Right lung (tissue), 5 donors: ENCODE data around the gene TXLNG. TPM values are rescaled to one million over a fixed set of nuclear protein-coding genes. Genes with fewer than 3 reads are reported as not detected.

ENCODE experiments used
- DNase-seq, 2 donors: peaks; one replicate each; pipeline ENCODE4 v3.0.0-alpha.2; 2013
- polyA plus RNA-seq, 5 donors: library from polyadenylated mRNA; unstranded; fragments of 120-200 nt; gene quantifications; one replicate each; pipeline versions ENCODE4 v1.2.1 to v1.2.3, GENCODE V29; 2013; ENCODE audit warnings: inconsistent platforms in 1 of 5, low replicate concordance in 1 of 5; ENCODE audit not compliant: insufficient read length in 5 of 5, insufficient read depth in 1 of 5

The TXLNG gene
- polyA plus RNA-seq, 5 donors = 13.5 to 17.6 (median 16.1) TPM

GRCh38 chrX:16870862-16871815 is 84.9 kb downstream of the TXLNG start:
- DNase-seq = no peak

- DNase-seq = no peak
Measured at GRCh38 chrX:16873106-16873505, 86.8 kb downstream of the TXLNG start.

GRCh38 chrX:16874458-16875095 is 88.3 kb downstream of the TXLNG start:
- no peak for DNase-seq

- DNase-seq = no peak
Measured at GRCh38 chrX:16876696-16877095, 90.4 kb downstream of the TXLNG start.

- DNase-seq = peak in 1 of 2 donors; percentile 21
Measured at GRCh38 chrX:16882169-16882568, 95.9 kb downstream of the TXLNG start.

- peak; percentile 49 to 64 for DNase-seq
Measured at GRCh38 chrX:16882702-16883486, 96.6 kb downstream of the TXLNG start.

GRCh38 chrX:16883487-16883804 is 97.2 kb downstream of the TXLNG start:
- no peak for DNase-seq

GRCh38 chrX:16885628-16886027 is 99.4 kb downstream of the TXLNG start:
- no peak for DNase-seq

GRCh38 chrX:16892504-16893362 is 106.5 kb downstream of the TXLNG start:
- peak; percentile 51 to 67 for DNase-seq

Other genes starting within 250 kb of the TXLNG start
- not detected for gene S100G, start 136.3 kb upstream of the TXLNG start, polyA plus RNA-seq
- 10 to 100 TPM; 37.6 to 57.1 (median 47.0) TPM for gene CTPS2, start 73.8 kb upstream of the TXLNG start, polyA plus RNA-seq
- gene SYAP1, start 66.9 kb upstream of the TXLNG start, polyA plus RNA-seq = 10 to 100 TPM; 18.7 to 23.4 (median 21.8) TPM
- gene RBBP7, start 83.9 kb downstream of the TXLNG start, polyA plus RNA-seq = 100 to 1,000 TPM; 166 to 283 (median 266) TPM
- gene REPS2, start 160.2 kb downstream of the TXLNG start, polyA plus RNA-seq = 10 to 100 TPM in 4 of 5 donors, 1 to 10 TPM in 1; 9.9 to 14.8 (median 14.0) TPM